ENCODE data around the gene KCNAB1. TPM values are rescaled to one million over a fixed set of nuclear protein-coding genes. Genes with fewer than 3 reads are reported as not detected.

KCNAB1 gene
- total RNA-seq, 2 donors from 2014 or later: not detected

GRCh38 chr3:156474560-156475389 lies 354.4 kb downstream of the KCNAB1 start:
- Mint-ChIP-seq H3K4me1 (ENCODE audit: low read depth) (no peaks in the 10 kb centered on the region), H3K9me3 (no peaks in the 10 kb centered on the region), H3K27me3 (ENCODE audit: low read depth) (peaks cover 6% of the 10 kb centered on the region), H3K4me3 (no peak overlapping the region), H3K36me3 (ENCODE audit: insufficient read depth in 2 of 2) (no peaks in the 10 kb centered on the region), H3K27ac (no peak overlapping the region)
- ATAC-seq (replicated peaks in 1 of 2) (no peak), DNase-seq (no peak)

GRCh38 chr3:156477323-156477722 lies 356.9 kb downstream of the KCNAB1 start:
- H3K27me3 Mint-ChIP-seq (ENCODE audit: low read depth): peaks cover 6% of the 10 kb centered on the region
- DNase-seq: no peak

GRCh38 chr3:156478891-156479290 lies 358.5 kb downstream of the KCNAB1 start:
- Mint-ChIP-seq H3K9me3 (no peaks in the 10 kb centered on the region), H3K4me1 (ENCODE audit: low read depth) (peaks cover 21% of the 10 kb centered on the region), H3K27me3 (ENCODE audit: low read depth) (peaks cover 6% of the 10 kb centered on the region), H3K4me3 (no peak overlapping the region), H3K27ac (no peak overlapping the region), H3K36me3 (ENCODE audit: insufficient read depth in 2 of 2) (no peaks in the 10 kb centered on the region)
- DNase-seq: no peak
- ATAC-seq (replicated peaks in 1 of 2): no peak

More at GRCh38 chr3:156477323-156477722, 356.9 kb downstream of the KCNAB1 start:
- H3K4me1 Mint-ChIP-seq (ENCODE audit: low read depth): peaks cover 6% of the 10 kb centered on the region
- H3K4me3 Mint-ChIP-seq: no peak overlapping the region
- H3K9me3 Mint-ChIP-seq: no peaks in the 10 kb centered on the region
- H3K27ac Mint-ChIP-seq: no peak overlapping the region
- H3K36me3 Mint-ChIP-seq (ENCODE audit: insufficient read depth in 2 of 2): no peaks in the 10 kb centered on the region
- no peak for ATAC-seq (replicated peaks in 1 of 2)

GRCh38 chr3:156479604-156480003 lies 359.2 kb downstream of the KCNAB1 start:
- H3K4me1 Mint-ChIP-seq (ENCODE audit: low read depth): peaks cover 28% of the 10 kb centered on the region
- ATAC-seq (replicated peaks in 1 of 2): no peak
- peaks cover 6% of the 10 kb centered on the region for H3K27me3 Mint-ChIP-seq (ENCODE audit: low read depth)
- no peak overlapping the region for H3K4me3 Mint-ChIP-seq
- no peaks in the 10 kb centered on the region for H3K9me3 Mint-ChIP-seq
- no peak overlapping the region for H3K27ac Mint-ChIP-seq
- no peaks in the 10 kb centered on the region for H3K36me3 Mint-ChIP-seq (ENCODE audit: insufficient read depth in 2 of 2)
- no peak for DNase-seq

- no peak for DNase-seq
- Mint-ChIP-seq H3K4me3 (no peak overlapping the region), H3K27ac (no peak overlapping the region), H3K27me3 (ENCODE audit: low read depth) (no peaks in the 10 kb centered on the region), H3K4me1 (ENCODE audit: low read depth) (peaks cover 33% of the 10 kb centered on the region), H3K36me3 (ENCODE audit: insufficient read depth in 2 of 2) (no peaks in the 10 kb centered on the region), H3K9me3 (no peaks in the 10 kb centered on the region)
- no peak for ATAC-seq (replicated peaks in 1 of 2)
Measured at GRCh38 chr3:156480949-156481348, 360.6 kb downstream of the KCNAB1 start.

DNA sequence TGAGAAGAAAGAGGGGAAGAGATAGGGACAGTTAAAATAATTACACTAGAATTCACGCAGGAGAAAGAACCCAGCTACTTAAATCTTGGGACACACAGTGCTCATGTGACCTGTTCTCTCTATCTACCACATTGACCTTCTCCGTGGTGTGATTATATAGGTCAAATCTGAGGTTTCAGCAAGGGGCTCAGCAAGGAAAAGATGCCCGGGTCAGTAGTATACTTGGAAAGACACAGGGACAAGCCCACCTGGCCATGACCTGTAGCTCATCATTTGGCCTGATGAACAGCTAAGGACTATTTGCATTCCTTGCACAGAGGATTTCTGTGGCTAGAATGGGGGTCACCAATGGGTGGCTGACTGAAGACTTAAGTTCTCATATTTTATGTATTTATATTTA lies 362.6 kb downstream of the KCNAB1 start:
- no peak for ATAC-seq (replicated peaks in 1 of 2)
- no peaks in the 10 kb centered on the region for H3K27me3 Mint-ChIP-seq (ENCODE audit: low read depth)
- no peak overlapping the region for H3K4me3 Mint-ChIP-seq
- no peaks in the 10 kb centered on the region for H3K36me3 Mint-ChIP-seq (ENCODE audit: insufficient read depth in 2 of 2)
- DNase-seq: no peak
- H3K4me1 Mint-ChIP-seq (ENCODE audit: low read depth): peaks cover 33% of the 10 kb centered on the region
- H3K9me3 Mint-ChIP-seq: no peaks in the 10 kb centered on the region
- no peak overlapping the region for H3K27ac Mint-ChIP-seq

- H3K27ac Mint-ChIP-seq: peak overlapping the region; percentile 76
- DNase-seq: peak; percentile 16 to 27
- peak; percentile 87 to 92 for ATAC-seq (replicated peaks in 1 of 2)
- peaks cover 33% of the 10 kb centered on the region for H3K4me1 Mint-ChIP-seq (ENCODE audit: low read depth)
- no peaks in the 10 kb centered on the region for H3K9me3 Mint-ChIP-seq
- no peaks in the 10 kb centered on the region for H3K36me3 Mint-ChIP-seq (ENCODE audit: insufficient read depth in 2 of 2)
- H3K4me3 Mint-ChIP-seq: peak overlapping the region; percentile 78 to 85
- H3K27me3 Mint-ChIP-seq (ENCODE audit: low read depth): no peaks in the 10 kb centered on the region
Measured at GRCh38 chr3:156483426-156483825, 363.0 kb downstream of the KCNAB1 start.

DNA sequence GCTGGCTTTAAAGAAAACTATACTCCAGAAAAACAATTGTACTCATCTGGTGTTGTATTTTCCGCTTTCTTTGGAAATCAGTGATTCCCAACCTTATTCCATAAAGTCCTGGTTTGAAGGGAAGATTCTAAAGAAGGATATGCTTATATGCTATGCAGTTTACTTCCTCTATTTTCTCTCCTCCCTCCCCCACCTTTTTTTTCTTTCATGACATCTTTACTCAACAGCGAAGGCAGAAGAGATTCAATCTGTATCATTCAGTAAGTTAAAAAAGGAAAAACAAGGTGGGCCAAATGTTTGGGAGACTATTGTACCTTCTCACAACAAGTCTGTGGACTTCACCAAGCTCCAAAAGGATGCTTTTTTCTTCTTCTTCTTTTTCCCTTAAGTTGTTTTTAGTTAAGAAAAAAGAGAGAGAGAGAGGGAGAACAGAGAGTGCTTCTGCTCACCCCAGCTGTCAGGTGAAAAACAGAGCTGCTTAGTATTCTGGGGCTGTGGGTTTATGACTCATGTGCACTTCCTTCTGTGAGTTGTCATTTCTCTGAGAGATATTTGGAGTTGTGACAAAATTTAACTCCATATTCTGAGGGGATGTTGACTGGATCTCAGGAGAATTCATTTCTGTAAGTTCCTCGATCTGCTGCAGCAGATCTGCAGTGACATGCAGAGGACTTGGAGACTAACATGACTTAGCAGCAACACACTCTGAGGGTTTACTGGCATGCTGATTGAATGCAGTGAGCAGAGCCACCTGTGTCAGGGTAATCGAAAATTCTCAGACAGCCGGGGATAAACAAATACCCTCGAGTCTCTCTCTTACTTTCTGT lies 363.8 kb downstream of the KCNAB1 start:
- DNase-seq (peak; percentile 53 to 59), ATAC-seq (replicated peaks in 1 of 2) (peak; percentile 82 to 83)
- Mint-ChIP-seq H3K27ac (peak overlapping the region; percentile 76), H3K4me3 (peak overlapping the region; percentile 78 to 85), H3K4me1 (ENCODE audit: low read depth) (peaks cover 33% of the 10 kb centered on the region), H3K27me3 (ENCODE audit: low read depth) (no peaks in the 10 kb centered on the region), H3K9me3 (no peaks in the 10 kb centered on the region), H3K36me3 (ENCODE audit: insufficient read depth in 2 of 2) (no peaks in the 10 kb centered on the region)

- DNase-seq (no peak), ATAC-seq (replicated peaks in 1 of 2) (no peak)
- Mint-ChIP-seq H3K4me3 (no peak overlapping the region), H3K4me1 (ENCODE audit: low read depth) (peaks cover 14% of the 10 kb centered on the region), H3K27me3 (ENCODE audit: low read depth) (peaks cover 3% of the 10 kb centered on the region), H3K36me3 (ENCODE audit: insufficient read depth in 2 of 2) (no peaks in the 10 kb centered on the region), H3K9me3 (no peaks in the 10 kb centered on the region), H3K27ac (no peak overlapping the region)
Measured at GRCh38 chr3:156488767-156489166, 368.4 kb downstream of the KCNAB1 start.

GRCh38 chr3:156489462-156489911 lies 369.1 kb downstream of the KCNAB1 start:
- Mint-ChIP-seq H3K27me3 (ENCODE audit: low read depth) (peaks cover 5% of the 10 kb centered on the region), H3K36me3 (ENCODE audit: insufficient read depth in 2 of 2) (no peaks in the 10 kb centered on the region), H3K27ac (no peak overlapping the region), H3K4me3 (no peak overlapping the region), H3K9me3 (no peaks in the 10 kb centered on the region), H3K4me1 (ENCODE audit: low read depth) (peaks cover 7% of the 10 kb centered on the region)
- ATAC-seq (replicated peaks in 1 of 2): no peak
- DNase-seq: no peak

GRCh38 chr3:156491192-156491591 lies 370.8 kb downstream of the KCNAB1 start:
- no peak overlapping the region for H3K4me3 Mint-ChIP-seq
- no peak overlapping the region for H3K27ac Mint-ChIP-seq
- no peaks in the 10 kb centered on the region for H3K4me1 Mint-ChIP-seq (ENCODE audit: low read depth)
- no peak for DNase-seq
- H3K36me3 Mint-ChIP-seq (ENCODE audit: insufficient read depth in 2 of 2): peaks cover 0 to 1% of the 10 kb centered on the region in 2 donors
- ATAC-seq (replicated peaks in 1 of 2): no peak
- peaks cover 1 to 2% of the 10 kb centered on the region in 2 donors for H3K9me3 Mint-ChIP-seq
- H3K27me3 Mint-ChIP-seq (ENCODE audit: low read depth): peaks cover 5% of the 10 kb centered on the region

DNA sequence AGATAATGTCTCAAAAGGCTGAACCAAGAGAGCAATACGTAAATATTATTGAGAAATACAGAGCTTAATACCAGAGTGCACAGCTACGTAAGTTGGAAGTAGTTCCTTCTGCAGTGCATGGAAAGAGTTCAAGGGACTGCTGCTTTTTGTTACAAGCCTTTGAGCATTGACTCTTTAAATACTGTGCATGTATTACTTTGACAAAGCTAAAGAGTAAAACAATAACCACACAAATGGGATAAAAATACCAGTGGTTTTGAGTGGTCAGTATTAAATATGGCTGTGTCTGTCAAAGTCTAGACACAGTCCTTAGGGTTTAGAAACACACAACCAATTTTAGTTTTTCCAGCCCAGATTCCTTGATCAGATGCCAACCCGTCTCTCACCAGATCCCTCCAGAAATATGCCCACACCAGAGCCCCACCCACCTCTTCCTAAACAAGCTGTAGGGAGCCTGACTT lies 372.5 kb downstream of the KCNAB1 start:
- peaks cover 1 to 3% of the 10 kb centered on the region in 2 donors for H3K36me3 Mint-ChIP-seq (ENCODE audit: insufficient read depth in 2 of 2)
- H3K27ac Mint-ChIP-seq: no peak overlapping the region
- peaks cover 2 to 5% of the 10 kb centered on the region in 2 donors for H3K9me3 Mint-ChIP-seq
- H3K4me1 Mint-ChIP-seq (ENCODE audit: low read depth): no peaks in the 10 kb centered on the region
- peaks cover 12% of the 10 kb centered on the region for H3K27me3 Mint-ChIP-seq (ENCODE audit: low read depth)
- ATAC-seq (replicated peaks in 1 of 2): no peak
- no peak overlapping the region for H3K4me3 Mint-ChIP-seq
- DNase-seq: no peak

DNA sequence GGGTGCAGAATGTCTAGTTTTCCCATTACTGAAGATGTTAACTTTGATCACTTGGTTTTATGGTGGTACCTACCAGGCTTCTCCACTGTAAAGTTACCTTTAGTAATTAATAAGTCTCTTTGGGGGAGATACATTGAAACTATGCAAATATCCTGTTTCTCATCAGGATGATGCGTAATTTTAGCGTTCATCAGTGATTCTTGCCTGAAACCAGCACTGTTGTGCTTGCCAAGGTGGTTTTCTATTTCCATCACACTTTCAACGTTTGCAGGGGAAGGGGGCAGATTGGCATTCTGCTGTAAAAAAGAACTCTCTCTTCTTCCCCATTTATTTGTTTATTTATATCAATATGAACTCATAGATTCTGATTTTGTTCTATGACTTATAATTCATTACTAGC lies 373.5 kb downstream of the KCNAB1 start:
- Mint-ChIP-seq H3K4me1 (ENCODE audit: low read depth) (no peaks in the 10 kb centered on the region), H3K9me3 (peaks cover 5 to 9% of the 10 kb centered on the region in 2 donors), H3K36me3 (ENCODE audit: insufficient read depth in 2 of 2) (peaks cover 1 to 3% of the 10 kb centered on the region in 2 donors), H3K4me3 (no peak overlapping the region), H3K27me3 (ENCODE audit: low read depth) (peaks cover 12% of the 10 kb centered on the region), H3K27ac (no peak overlapping the region)
- ATAC-seq (replicated peaks in 1 of 2) (no peak), DNase-seq (no peak)

All from activated T-cell treated with anti-CD3 and anti-CD28 coated beads, Interleukin-2, amount 50 U/mL, for 72 hours (primary cell).